ENCODE results near the gene FAM107B.
"Not testable (repeated sequence)": the region's sequence is repeated elsewhere in the genome, so short reads cannot be mapped to it uniquely, and the experiment has no call there.

Gene FAM107B

GRCh38 chr10:14664345-14664744, 110.4 kb downstream of the FAM107B start:
- DNase-seq (ENCODE audit: low spot score), result no peak

- DNase-seq (ENCODE audit: low spot score), result no peak
Observed at GRCh38 chr10:14661818-14662217, 112.9 kb downstream of the FAM107B start.

GRCh38 chr10:14660831-14661230, 113.9 kb downstream of the FAM107B start:
- peak; percentile 28 for DNase-seq (ENCODE audit: low spot score)

DNA sequence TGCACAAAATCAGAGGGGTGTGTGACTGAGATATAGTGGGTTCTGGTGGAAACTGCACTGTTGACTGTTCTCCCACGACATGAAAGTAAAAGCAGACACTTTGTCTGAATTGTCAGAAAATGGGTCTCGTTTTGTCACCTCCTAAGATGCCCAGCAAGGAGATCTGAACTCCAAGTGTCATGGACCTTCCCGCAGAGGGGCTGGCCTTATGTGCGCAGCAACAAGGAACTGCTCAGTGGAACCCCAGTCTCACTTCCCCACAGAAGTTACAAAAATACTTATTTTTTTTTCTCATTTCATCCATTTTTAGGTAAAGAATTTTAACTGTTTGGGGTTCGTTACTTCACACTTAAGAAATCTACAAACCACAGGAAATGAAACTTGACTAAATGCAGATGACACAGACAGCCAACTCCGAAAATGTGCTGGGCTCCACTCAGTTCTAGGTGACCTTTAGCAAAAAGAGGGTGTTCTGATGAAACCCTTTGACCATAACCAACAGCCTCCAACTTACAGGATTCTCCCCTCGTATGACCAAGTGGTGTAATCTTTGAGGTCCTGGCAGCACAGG, 115.0 kb downstream of the FAM107B start:
- DNase-seq (ENCODE audit: low spot score), result peak; percentile 89

DNA sequence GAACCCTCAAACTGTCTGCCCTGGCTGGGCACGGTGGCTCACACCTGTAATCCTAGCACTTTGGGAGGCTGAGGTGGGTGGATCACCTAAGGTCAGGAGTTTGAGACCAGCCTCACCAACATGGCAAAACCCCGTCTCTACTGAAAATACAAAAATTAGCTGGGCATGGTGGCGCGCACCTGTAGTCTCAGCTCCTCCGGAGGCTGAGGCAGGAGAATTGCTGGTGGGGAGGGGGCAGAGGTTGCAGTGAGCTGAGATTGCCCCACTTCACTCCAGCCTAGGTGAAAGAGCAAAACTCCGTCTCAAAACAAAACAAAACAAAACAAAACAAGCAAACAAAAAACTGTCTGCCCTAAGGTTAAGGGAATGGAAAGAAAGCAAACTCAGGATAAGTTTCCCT, 115.6 kb downstream of the FAM107B start:
- DNase-seq (ENCODE audit: low spot score), result not testable (repeated sequence)

DNA sequence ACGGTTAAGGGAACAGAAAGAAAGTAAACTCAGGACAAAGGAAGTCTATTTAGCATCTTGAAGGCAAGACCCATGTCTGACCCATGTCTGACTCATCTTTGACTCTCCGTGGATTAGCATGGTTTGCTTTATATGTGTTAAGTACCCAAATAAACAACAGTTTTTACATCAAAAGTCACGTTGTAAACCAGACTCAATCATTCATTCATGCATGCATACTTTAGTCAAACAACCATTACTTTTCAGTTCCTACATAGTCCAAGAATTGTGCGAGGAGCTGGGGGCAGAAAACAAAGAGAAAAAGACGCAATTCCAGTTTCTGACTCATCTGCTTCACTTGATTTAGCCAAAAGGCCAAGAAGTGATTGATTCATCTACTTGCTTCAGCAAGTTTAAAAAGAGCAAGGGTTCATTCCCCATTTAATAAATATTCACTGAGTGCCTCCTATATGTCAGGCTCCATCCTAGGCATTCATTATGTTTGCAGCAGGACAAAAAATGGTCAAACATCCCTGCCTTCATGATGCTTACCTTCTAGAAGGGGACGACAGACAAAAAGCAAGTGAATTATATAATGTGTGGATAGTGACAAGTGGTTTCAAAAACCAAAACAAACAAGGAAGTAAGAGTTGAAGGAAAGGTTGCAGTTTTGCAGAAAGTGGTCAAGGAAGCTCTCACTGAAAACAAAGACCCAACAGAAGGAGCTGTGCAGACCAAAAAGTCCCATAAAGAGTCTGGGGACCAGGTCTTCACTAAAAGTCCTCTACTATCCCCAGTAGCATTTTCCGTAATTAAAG, 116.2 kb downstream of the FAM107B start:
- peak; percentile 36 for DNase-seq (ENCODE audit: low spot score)

DNA sequence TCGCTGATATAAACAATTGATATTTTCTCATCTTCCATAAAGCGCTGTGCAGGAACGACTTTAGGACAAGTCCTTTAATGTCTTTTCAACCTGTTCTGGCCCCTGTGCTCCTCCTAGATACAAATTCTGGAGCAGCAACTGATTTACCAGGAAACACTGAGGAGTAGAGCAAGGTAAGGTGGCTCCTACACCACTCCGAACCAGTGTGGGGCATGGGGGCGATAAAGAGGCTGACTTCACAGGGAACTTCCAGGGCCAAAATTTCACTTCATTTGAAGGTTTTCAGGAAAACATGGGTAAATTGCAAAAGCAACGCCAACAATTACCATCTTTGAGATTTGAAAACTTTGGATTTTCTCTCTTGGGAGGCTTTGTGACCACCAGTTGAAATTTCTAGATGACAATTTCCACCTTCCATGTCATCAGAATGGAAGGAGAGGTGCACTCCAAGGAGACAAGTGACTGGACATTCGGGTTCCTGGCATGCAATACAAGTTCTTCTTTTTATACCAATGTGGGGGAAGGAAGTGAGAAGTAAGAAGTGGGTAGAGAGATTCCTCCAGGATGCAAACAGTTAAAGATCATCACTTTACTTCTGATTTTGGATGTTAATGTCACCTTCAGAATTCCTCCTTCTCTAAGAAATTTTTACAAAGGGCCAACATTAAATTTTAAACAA, 118.5 kb downstream of the FAM107B start:
- DNase-seq (ENCODE audit: low spot score), result no peak

- no peak for DNase-seq (ENCODE audit: low spot score)
Observed at GRCh38 chr10:14654821-14655382, 119.8 kb downstream of the FAM107B start.

DNA sequence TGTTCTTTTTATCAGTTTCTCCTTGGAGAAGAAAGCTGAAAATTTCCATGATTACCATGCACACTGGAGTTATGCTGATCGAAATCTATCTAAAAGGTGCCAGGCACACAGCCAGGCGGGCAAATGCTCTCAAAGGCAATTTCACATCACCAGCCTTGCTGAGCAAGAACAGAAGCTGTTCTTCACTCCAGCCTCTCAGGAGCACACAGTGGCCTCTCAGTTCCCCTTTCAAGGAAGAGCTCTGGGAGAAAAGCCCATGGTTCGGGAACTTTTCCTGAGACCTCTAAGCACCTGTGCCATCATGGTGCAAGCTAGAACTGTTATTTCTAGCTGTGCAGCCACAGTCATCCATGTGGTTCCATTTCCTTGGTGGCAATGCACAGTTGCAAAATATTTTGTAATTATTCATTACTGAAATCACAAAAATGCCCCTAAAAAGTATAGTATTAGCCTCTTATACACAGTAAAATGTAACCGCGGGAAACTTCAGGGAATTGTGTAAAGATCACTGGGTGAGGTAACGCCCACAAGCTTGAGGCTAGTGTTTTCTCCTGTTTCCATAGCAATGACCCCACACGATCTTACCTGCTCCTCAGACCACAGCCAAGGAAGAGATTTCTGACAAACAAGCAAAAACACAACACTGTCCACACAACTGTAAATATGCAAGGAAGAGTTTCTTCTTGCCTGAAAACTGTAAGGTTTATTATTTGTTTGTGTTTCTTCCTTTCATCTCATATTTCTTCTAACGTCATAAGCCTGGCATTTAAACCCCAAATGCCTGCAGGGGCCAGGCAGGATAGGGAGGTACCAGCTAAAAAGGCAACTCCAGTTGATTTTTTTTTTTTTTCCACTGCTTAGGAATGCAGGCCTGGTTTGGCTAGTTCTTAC, 121.2 kb downstream of the FAM107B start:
- peak; percentile 75 for DNase-seq (ENCODE audit: low spot score)

GRCh38 chr10:14652816-14653215, 121.9 kb downstream of the FAM107B start:
- DNase-seq (ENCODE audit: low spot score), result no peak

DNA sequence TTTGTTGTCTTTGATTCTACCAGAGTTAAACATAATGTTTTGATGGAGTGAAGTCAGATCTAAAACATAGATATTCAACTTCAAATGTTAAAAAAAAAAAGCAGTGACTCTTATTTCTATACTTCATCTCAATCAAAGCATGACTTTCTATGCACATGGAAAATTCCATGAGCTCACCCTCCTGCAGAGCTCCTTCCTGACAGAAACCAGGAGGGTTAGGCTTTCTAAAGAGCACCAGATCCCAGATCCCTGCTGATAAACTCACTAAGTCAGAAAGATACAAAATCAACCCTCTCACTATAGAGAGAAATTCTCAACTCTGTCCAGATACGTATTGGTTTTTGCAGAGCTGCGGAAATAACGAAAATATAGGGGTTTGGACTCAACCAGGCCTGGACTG, 122.6 kb downstream of the FAM107B start:
- DNase-seq (ENCODE audit: low spot score), result no peak

GRCh38 chr10:14649739-14650138, 125.0 kb downstream of the FAM107B start:
- DNase-seq (ENCODE audit: low spot score), result no peak

DNA sequence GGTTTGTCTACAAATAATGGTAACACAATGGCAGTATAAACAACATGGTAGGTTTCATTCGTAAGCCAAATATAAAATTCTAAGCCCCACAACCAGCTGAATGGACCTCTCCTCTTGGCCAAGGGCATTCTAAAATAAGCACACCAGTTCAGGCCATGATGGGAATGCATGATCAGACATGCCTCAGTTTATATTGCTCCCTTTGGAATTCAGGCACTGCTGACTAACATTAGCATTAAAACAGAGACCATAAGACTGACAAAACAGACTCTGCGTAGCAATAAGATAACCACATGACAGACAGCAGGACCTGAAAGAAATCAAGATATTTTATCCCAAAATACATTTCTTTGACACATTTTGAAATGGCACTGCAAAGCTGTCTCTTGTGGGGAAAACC, 125.8 kb downstream of the FAM107B start:
- no peak for DNase-seq (ENCODE audit: low spot score)

GRCh38 chr10:14648005-14648765, 126.5 kb downstream of the FAM107B start:
- DNase-seq (ENCODE audit: low spot score), result peak; percentile 91

DNA sequence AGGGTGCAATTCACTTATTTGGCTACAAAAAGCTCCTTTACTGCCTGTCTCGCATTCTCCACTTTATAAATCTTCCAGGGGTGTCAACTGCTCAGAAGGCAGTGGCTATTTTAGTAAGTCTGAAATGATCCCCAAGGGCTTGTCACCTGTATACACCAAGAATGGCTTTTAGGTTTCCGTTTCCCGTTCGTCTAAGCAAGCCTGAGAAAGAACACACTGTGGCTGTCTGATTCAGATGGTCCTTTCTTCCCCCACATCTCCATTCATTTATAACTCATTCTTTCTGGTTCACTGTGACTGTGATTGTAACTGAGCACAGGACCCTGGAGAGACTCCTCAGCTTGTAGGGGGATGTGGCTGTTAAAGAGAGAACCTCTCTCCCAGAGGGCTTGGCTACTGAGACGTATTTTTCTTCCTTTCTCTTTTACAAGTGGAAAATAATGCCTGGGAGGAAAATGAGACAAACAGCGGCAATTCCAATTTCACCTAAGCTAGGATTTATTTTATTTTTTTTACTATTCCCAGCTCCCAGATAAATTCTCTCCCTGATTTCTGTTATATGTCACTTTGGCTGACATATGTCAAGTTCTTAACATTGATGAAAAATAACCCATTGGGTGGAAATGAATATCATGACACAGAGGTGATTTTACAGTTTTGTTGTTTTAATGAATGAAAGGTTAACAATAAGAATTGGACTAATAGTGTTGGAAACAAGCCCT, 129.3 kb downstream of the FAM107B start:
- peak; percentile 48 for DNase-seq (ENCODE audit: low spot score)

DNA sequence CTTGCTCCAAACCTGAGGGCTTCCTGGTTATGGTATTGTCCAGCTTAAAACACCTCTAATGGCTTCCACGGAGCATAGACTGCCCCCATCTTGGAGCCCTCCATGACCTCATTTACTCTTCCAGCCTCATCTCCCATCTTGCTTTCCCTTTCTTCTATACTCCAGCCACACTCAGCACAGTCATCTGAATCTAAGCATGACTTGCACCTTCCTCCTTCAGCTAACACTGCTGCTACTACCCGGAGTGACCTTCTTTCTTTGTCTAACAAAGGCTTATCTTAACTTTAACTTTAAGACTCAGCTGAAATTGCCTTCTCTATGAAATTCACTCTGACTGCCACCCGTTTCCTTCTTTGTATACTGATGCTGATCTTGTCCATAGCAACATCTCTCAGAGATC, 135.1 kb downstream of the FAM107B start:
- DNase-seq (ENCODE audit: low spot score), result no peak

GRCh38 chr10:14635043-14635710, 139.5 kb downstream of the FAM107B start:
- no peak for DNase-seq (ENCODE audit: low spot score)

- not testable (repeated sequence) for DNase-seq (ENCODE audit: low spot score)
Observed at GRCh38 chr10:14634572-14634971, 140.1 kb downstream of the FAM107B start.

DNA sequence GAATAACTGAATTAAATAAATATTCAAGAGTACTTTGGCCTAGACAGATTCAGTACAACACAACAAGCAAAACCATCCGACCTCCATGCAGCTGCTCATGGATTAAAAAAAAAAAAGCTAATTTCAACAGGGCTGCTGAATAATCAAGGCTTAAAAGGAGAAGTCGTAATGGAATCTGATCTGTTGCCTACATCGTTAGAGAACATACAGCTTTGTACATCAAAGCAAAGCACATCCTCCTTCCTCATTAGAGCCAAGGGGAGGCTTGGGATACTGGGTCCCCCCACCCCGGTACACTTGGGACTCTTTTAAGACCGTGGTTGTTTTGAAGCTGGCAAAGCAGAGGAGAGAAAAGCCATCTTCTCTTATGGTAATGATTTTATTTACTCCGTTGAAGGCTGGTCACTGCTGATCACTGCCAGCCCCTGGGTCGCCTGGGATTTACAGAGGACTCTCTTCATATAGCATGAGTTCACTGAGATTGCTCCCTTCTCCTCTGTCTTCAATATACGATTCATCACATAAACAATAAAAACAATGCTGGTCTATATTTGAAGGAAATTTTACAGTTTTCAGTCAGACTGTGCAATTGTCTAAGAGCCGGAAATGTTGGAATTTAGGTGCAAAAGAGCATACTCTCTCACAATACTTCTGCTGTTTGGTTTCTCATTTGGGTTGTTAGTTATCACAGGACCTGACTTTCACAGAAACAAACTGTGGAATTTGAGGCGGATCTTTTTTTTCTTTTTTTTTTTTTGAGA, 148.8 kb downstream of the FAM107B start:
- no peak for DNase-seq (ENCODE audit: low spot score)

All from NAMALWA (cell line).